HepG2 (cell line): ENCODE measurements around the gene AARS2. TPM values are rescaled to one million over a fixed set of nuclear protein-coding genes. Genes with fewer than 3 reads are reported as not detected.

ENCODE experiments used
- DPF2 ChIP-seq: sonication (generic); formaldehyde crosslinking; IDR thresholded peaks from 2 replicates; pipeline ENCODE4 v1.4.0; 2020; ENCODE audit warnings: mild to moderate bottlenecking, low read depth, missing genetic modification reagents, borderline replicate concordance
- GATAD2A ChIP-seq: IDR thresholded peaks from 2 replicates; pipeline ENCODE4 v1.6.1; 2016
- KAT7 ChIP-seq: IDR thresholded peaks from 2 replicates; pipeline ENCODE4 v1.6.1; 2018; ENCODE audit warnings: borderline replicate concordance, missing compliant biosample characterization
- MXD4 ChIP-seq: IDR thresholded peaks from 2 replicates; pipeline ENCODE4 v1.6.1; 2016; ENCODE audit warnings: mild to moderate bottlenecking, missing biosample characterization, missing genetic modification reagents
- NPAS2 ChIP-seq: sonication (generic); formaldehyde crosslinking; IDR thresholded peaks from 2 replicates; pipeline ENCODE4 v1.8.0; 2022; ENCODE audit warnings: mild to moderate bottlenecking, missing genetic modification reagents, borderline replicate concordance
- NR2F2 ChIP-seq: IDR thresholded peaks from 2 replicates; pipeline ENCODE4 v1.6.1; 2012; ENCODE audit warnings: low read depth, inconsistent platforms, borderline replicate concordance
- PAX8 ChIP-seq: sonication (generic); formaldehyde crosslinking; IDR thresholded peaks from 2 replicates; pipeline ENCODE4 v1.8.0; 2022; ENCODE audit warnings: mild to moderate bottlenecking, missing genetic modification reagents, borderline replicate concordance
- PHF20 ChIP-seq: sonication (generic); formaldehyde crosslinking; IDR thresholded peaks from 2 replicates; pipeline ENCODE4 v1.5.0; 2020; ENCODE audit warnings: mild to moderate bottlenecking, missing genetic modification reagents
- PPARG ChIP-seq: conservative IDR thresholded peaks from 2 replicates; pipeline ENCODE4 v1.6.1; 2016; ENCODE audit warnings: missing biosample characterization, missing genetic modification reagents
- TAF1 ChIP-seq: sonication (generic); formaldehyde crosslinking; IDR thresholded peaks from 2 replicates; pipeline ENCODE4 v1.4.0; 2020; ENCODE audit warnings: missing genetic modification reagents
- THAP11 ChIP-seq: IDR thresholded peaks from 2 replicates; pipeline ENCODE4 v1.6.1; 2016; ENCODE audit warnings: missing biosample characterization, missing genetic modification reagents
- TMF1 ChIP-seq: sonication (generic); formaldehyde crosslinking; IDR thresholded peaks from 2 replicates; pipeline ENCODE4 v1.8.1; 2022; ENCODE audit warnings: low read depth, missing genetic modification reagents
- ZNF484 ChIP-seq: sonication (generic); formaldehyde crosslinking; IDR thresholded peaks from 2 replicates; pipeline ENCODE4 v1.5.1; 2020; ENCODE audit warnings: mild to moderate bottlenecking, low read depth, missing genetic modification reagents, borderline replicate concordance
- polyA plus RNA-seq, 8 experiments: library from polyadenylated mRNA; depleted of rRNA in 3 of 8; stranded (reverse) in 7 of 8; unstranded in 1 of 8; fragments of >200 nt; fragmentation: Illumina TruSeq in 4 of 8; extraction: Trizol in 4 of 8; gene quantifications; 2 replicates each; pipeline versions ENCODE4 v1.2.1 to v1.2.3, GENCODE V29; 2011 to 2016; ENCODE audit warnings: low read depth in 4 of 8, missing spikeins in 1 of 8, mixed read lengths in 1 of 8; ENCODE audit not compliant: insufficient read depth in 1 of 8
- total RNA-seq, 5 experiments: library from RNA; depleted of rRNA; stranded (reverse); fragments of >200 nt; fragmentation: Illumina TruSeq; extraction: Trizol; gene quantifications; 2 replicates each; pipeline ENCODE4 v1.2.3, GENCODE V29; 2016; ENCODE audit warnings: low read depth in 1 of 5
- TF ChIP-seq, protein P1 (sequence below): sonication (generic); formaldehyde crosslinking; IDR thresholded peaks from 2 replicates; pipeline ENCODE4; 2020; ENCODE audit warnings: missing genetic modification reagents, mild to moderate bottlenecking, borderline replicate concordance
- TF ChIP-seq, protein P2 (sequence below): IDR thresholded peaks from 2 replicates; pipeline ENCODE4 v1.6.1; 2016; ENCODE audit warnings: missing biosample characterization, missing genetic modification reagents, low read depth
- TF ChIP-seq, protein P3 (sequence below): IDR thresholded peaks from 2 replicates; pipeline ENCODE4 v1.6.1; 2016; ENCODE audit warnings: mild to moderate bottlenecking
- TF ChIP-seq, protein P4 (sequence below): sonication (generic); formaldehyde crosslinking; IDR thresholded peaks from 2 replicates; pipeline ENCODE4 v1.5.1; 2020; ENCODE audit warnings: missing genetic modification reagents, mild to moderate bottlenecking, borderline replicate concordance
- TF ChIP-seq, protein P5 (sequence below): sonication (generic); formaldehyde crosslinking; IDR thresholded peaks from 2 replicates; pipeline ENCODE4 v1.9.0; 2022; ENCODE audit warnings: low read depth, missing genetic modification reagents
- TF ChIP-seq, protein P6 (sequence below): IDR thresholded peaks from 2 replicates; pipeline ENCODE4 v1.6.1; 2012; ENCODE audit warnings: inconsistent platforms

Gene AARS2
- total and polyA plus RNA-seq, 2 of the 13 experiments (the other 11 are each of a cell fraction or from before 2014, with no cell fraction given) = 7.5 to 24.1 TPM

DNA sequence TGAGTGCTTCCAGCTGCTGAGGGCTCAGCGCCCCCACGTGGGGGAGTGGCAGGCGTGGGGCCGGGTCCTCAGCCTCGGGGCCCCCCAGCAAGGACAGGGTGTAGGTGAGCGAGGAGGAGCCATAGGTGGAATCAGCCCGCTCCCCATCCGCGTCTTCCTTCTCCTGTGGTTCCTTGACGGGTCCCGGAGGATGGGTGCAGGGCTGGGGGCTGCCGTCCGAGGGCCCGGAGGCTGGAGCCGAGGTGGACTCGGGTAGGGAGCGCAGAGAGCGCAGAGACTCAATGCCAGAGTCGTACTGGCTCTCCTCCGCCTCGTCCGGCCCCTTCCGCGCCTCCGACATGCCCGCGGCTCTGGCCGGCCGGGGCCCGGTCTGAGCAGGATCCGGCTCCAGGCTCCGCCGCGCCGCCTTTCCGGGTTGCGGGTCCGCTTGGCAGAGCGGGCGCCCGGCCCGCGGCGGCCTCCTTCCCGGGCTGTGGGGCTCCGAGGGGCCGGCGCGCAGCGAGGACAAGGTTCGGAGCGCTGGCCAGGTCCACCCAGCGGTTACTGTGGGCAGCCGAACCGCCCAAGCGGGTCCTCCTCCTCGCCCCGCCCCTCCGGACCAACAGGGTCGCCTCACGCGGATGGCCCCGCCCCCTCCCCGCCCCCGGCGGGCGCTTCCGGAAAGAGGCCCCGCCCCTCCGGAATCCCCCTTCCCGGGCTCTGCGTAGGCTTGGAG is 48.0 kb downstream of the AARS2 start, which contains the start of gene NFKBIE (continued):
- TF ChIP-seq, protein P1, sequence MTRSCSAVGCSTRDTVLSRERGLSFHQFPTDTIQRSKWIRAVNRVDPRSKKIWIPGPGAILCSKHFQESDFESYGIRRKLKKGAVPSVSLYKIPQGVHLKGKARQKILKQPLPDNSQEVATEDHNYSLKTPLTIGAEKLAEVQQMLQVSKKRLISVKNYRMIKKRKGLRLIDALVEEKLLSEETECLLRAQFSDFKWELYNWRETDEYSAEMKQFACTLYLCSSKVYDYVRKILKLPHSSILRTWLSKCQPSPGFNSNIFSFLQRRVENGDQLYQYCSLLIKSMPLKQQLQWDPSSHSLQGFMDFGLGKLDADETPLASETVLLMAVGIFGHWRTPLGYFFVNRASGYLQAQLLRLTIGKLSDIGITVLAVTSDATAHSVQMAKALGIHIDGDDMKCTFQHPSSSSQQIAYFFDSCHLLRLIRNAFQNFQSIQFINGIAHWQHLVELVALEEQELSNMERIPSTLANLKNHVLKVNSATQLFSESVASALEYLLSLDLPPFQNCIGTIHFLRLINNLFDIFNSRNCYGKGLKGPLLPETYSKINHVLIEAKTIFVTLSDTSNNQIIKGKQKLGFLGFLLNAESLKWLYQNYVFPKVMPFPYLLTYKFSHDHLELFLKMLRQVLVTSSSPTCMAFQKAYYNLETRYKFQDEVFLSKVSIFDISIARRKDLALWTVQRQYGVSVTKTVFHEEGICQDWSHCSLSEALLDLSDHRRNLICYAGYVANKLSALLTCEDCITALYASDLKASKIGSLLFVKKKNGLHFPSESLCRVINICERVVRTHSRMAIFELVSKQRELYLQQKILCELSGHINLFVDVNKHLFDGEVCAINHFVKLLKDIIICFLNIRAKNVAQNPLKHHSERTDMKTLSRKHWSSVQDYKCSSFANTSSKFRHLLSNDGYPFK = peak; percentile 30; the same call in 1 of the 2 replicates
- TF ChIP-seq NPAS2 (no peak), GATAD2A (CRISPR knock-in tag) (peak; percentile 56; the same call in 1 of the 2 replicates), PPARG (CRISPR knock-in tag) (no peak), TMF1 (CRISPR knock-in tag) (peak; percentile 87), MXD4 (CRISPR knock-in tag) (peak; percentile 85), NR2F2 (no peak; the same call in 1 of the 2 replicates), ZNF484 (CRISPR knock-in tag) (no peak), THAP11 (CRISPR knock-in tag) (peak; percentile 47; the same call in 1 of the 2 replicates), PAX8 (peak; percentile 94; the same call in 1 of the 2 replicates), DPF2 (CRISPR knock-in tag) (no peak), KAT7 (0 out of 2 replicates have a peak, but pooled peaks have one; percentile 29), PHF20 (CRISPR knock-in tag) (peak; percentile 56; the same call in 1 of the 2 replicates), TAF1 (CRISPR knock-in tag) (peak; percentile 82)
- TF ChIP-seq, protein P2, sequence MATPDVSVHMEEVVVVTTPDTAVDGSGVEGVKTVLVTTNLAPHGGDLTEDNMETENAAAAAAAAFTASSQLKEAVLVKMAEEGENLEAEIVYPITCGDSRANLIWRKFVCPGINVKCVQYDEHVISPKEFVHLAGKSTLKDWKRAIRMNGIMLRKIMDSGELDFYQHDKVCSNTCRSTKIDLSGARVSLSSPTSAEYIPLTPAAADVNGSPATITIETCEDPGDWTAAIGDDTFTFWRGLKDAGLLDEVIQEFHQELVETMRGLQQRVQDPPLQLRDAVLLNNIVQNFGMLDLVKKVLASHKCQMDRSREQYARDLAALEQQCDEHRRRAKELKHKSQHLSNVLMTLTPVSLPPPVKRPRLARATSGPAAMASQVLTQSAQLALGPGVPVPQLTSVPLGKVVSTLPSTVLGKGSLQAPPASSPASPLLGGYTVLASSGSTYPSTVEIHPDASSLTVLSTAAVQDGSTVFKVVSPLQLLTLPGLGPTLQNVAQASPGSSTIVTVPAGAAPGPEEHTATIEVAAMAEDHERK = no peak
- TF ChIP-seq, protein P3, sequence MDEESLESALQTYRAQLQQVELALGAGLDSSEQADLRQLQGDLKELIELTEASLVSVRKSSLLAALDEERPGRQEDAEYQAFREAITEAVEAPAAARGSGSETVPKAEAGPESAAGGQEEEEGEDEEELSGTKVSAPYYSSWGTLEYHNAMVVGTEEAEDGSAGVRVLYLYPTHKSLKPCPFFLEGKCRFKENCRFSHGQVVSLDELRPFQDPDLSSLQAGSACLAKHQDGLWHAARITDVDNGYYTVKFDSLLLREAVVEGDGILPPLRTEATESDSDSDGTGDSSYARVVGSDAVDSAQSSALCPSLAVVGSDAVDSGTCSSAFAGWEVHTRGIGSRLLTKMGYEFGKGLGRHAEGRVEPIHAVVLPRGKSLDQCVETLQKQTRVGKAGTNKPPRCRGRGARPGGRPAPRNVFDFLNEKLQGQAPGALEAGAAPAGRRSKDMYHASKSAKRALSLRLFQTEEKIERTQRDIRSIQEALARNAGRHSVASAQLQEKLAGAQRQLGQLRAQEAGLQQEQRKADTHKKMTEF (CRISPR knock-in tag) = peak; percentile 28; the same call in 1 of the 2 replicates
- TF ChIP-seq, protein P4, sequence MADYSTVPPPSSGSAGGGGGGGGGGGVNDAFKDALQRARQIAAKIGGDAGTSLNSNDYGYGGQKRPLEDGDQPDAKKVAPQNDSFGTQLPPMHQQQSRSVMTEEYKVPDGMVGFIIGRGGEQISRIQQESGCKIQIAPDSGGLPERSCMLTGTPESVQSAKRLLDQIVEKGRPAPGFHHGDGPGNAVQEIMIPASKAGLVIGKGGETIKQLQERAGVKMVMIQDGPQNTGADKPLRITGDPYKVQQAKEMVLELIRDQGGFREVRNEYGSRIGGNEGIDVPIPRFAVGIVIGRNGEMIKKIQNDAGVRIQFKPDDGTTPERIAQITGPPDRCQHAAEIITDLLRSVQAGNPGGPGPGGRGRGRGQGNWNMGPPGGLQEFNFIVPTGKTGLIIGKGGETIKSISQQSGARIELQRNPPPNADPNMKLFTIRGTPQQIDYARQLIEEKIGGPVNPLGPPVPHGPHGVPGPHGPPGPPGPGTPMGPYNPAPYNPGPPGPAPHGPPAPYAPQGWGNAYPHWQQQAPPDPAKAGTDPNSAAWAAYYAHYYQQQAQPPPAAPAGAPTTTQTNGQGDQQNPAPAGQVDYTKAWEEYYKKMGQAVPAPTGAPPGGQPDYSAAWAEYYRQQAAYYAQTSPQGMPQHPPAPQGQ (CRISPR knock-in tag) = peak; percentile 28; the same call in 1 of the 2 replicates
- TF ChIP-seq, protein P5, sequence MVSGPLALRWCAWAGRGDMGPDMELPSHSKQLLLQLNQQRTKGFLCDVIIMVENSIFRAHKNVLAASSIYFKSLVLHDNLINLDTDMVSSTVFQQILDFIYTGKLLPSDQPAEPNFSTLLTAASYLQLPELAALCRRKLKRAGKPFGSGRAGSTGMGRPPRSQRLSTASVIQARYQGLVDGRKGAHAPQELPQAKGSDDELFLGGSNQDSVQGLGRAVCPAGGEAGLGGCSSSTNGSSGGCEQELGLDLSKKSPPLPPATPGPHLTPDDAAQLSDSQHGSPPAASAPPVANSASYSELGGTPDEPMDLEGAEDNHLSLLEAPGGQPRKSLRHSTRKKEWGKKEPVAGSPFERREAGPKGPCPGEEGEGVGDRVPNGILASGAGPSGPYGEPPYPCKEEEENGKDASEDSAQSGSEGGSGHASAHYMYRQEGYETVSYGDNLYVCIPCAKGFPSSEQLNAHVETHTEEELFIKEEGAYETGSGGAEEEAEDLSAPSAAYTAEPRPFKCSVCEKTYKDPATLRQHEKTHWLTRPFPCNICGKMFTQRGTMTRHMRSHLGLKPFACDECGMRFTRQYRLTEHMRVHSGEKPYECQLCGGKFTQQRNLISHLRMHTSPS (CRISPR knock-in tag) = 0 out of 2 replicates have a peak, but pooled peaks have one; percentile 33
- TF ChIP-seq, protein P6, sequence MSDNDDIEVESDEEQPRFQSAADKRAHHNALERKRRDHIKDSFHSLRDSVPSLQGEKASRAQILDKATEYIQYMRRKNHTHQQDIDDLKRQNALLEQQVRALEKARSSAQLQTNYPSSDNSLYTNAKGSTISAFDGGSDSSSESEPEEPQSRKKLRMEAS = peak; percentile 69
